HG03066 (cell line): ENCODE measurements around the gene ACTRT2.

Experiments used
- ATAC-seq: cut with Tn5 transposase; IDR thresholded peaks from one replicate; pipeline ENCODE4 v1.9.1; 2021; ENCODE audit warnings: low read depth; ENCODE audit not compliant: unreplicated experiment

Gene ACTRT2

DNA sequence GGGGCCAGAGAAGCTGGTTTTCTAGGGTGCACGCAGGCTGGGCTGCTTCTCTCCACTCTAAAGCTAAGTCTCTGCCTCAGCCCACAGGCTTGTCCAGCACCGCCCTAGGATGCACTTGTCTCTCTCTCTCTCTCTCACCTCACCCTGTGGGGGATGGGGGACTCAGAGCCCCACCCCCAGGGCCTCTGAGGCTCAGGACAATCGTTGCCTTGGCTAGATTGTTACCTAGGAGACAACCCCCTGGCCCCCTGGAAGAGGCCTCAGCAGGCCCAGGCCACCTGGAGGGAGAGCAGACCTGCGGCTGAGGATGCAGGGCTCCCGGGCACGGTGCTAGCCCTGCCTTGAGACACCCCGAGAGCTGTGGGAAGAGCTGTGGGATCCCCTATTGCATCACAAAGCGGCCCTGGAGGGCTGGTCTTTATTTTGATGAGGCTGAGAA, at the start of gene ACTRT2:
TSS of gene ACTRT2 (plus strand) at position 235 of the 439 bp plus-strand sequence. CDS start 220 bp downstream, outside the sequence.
- no peak for ATAC-seq

DNA sequence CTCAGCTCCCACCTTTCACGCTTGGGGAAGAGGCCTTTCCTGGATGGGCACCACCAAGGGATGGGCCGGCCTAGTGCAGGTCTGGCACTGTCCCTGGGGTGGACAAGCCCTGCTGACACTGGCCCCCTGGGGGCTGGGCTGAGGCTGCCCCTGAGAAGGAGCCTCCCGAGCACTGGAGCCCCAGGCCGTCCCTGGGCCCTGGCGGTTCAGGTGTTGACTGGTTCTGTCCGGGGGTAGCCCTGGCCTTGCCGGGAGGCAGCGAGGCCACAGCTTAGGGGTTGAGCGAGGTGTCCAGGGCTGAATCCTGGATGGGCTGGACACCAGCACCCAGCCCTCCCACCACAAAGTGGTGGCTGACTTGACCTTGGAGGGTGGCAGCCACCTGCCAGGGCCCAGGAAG, 49.7 kb upstream of the ACTRT2 start:
- ATAC-seq = no peak

DNA sequence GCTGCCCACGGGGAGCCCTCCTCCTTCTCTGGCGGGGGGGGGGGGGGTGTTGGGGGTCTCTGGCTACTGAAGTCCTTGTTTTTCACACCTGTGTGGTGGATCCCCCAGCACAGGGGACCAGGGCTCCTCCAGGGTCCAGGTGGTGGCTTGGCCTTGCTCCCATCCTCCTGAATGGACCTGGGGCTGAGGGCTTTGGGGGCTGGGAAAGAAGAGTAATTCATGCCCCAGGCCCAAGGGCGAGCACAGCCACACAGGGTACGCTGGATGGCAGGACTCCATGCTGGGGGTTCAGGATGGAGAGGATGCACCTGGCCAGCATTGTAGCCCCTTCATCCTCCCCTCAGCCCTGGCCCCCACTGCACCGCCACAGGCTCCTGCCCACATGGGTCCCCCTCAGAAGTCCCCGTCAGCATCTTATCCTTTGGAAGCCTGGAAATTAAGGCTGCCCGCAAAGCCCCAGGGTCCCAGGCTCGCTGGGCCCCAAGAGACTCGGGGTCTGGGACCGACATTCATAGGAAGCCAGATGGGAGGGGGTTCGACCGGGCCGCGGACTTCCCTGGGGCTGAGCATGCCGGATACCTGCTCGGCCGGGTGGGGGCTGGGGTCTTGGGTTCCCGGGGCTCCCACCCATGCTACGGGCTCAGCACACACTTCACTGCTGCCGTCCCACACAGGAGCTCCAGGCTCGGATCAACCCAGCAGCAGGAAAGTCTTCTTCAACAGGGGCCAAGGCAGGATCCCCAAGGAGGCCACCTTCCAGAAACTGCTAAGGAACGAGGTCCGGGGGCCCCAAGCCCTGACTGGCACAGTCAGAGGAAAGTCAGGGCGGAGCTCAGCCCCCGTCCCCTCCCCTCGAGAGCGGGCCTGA, 49.0 kb upstream of the ACTRT2 start:
- ATAC-seq = no peak

DNA sequence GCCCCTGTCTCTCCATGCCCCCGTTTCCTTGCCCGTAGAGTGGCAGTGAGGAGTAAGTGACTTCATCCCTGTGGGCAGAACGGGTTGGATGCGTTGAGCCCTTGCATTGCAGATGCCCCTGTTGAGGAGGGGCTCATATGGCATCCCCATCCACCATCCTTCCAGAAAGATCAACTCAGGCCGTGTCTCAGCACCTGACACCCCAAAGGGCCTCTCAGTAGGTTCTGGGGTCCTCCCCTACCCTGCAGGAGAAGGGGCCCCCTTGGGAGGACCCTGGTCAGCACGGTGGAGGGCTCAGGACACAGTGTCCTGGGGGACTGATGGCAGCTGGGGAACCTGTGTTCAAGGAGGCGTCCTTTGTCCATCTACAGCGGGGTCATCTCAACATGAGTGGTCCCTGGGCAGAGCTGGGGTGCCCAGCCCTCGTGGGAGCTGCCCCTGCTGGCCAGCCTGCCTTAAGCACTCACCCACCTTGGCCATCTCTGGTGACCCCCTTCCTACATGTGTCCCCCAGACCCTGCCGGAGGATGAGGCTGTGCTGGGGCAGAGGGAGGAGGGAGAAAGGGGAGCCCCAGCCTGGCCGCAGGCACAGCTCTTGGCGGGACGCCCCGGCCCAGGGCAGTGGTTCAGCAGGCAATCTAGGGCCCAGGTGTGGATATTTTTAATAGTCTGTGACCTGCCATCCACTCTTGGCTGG, 48.2 kb upstream of the ACTRT2 start:
- ATAC-seq = no peak

DNA sequence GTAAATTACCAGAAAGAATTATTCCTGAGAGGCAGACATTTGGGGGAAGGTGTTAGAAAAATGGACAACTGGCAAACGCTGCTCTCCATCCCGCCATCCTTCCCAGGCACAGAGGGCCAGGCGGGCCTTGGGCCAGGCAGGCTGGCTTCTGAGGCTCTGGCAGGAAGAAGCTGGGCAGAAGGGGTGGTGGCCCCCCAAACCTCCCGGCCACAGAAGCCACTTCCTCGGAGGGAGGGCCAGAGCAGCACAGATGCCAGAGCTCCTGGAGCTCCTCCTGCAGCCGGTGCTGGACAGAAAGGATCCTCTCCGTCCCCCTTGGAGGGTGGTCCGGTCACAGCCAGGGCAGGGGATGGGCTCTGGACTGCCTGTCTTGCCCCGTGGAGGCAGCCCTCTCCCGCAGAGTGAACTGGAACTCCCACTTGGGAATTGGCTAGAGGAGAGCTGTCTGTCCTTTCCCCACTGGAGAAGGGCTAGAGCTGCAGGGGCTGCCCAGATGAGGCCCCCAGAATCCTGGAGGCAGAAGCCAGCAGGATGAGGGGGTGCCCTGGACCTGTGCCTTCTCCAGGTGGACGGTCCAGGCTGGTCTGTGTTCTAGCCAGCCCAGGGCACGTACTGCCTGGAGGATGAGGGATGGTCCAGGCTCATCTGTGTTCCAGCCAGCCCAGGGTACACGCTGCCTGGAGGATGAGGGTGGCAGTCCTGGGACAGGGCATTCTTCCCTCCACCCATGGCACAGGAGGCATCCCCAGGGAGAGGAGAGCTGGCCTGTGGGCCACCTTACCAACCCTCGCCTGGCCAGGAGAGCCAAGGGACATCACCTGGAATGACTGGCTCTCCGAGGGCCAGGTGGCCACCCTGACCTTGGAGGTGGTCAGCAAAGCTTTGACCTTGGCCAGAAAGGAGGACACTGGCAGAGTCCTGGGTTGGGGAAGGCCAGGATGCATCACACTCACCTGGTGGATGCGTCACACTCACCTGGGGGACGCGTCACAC, 47.4 kb upstream of the ACTRT2 start:
- ATAC-seq = no peak

DNA sequence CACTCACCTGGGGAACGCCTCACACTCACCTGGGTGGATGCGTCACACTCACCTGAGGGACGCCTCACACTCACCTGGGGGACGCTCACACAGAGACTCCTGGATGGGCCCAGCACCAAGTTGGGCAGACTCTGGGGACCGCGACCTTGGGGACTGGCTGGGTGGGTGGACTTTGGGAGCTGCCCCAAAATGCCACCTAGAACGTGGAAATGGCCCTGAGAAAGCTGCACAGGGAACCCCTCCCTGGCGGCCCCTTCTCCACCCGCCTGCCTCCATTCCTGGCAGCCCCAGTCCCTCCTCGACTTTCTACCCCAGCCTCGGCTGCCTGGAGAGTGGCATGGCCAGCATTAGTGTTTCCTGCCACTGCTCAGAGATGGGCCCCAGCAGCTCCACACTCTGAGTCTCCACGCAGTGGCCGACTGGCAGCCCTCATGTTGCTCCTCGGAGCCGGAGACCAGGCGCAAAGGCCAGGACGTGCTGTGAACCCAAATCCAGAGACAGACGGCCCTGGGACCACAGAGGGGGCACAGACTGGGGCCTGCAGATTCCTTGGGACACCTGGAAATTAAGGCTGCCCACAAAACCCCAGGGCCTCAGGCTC, 46.5 kb upstream of the ACTRT2 start:
- no peak for ATAC-seq

DNA sequence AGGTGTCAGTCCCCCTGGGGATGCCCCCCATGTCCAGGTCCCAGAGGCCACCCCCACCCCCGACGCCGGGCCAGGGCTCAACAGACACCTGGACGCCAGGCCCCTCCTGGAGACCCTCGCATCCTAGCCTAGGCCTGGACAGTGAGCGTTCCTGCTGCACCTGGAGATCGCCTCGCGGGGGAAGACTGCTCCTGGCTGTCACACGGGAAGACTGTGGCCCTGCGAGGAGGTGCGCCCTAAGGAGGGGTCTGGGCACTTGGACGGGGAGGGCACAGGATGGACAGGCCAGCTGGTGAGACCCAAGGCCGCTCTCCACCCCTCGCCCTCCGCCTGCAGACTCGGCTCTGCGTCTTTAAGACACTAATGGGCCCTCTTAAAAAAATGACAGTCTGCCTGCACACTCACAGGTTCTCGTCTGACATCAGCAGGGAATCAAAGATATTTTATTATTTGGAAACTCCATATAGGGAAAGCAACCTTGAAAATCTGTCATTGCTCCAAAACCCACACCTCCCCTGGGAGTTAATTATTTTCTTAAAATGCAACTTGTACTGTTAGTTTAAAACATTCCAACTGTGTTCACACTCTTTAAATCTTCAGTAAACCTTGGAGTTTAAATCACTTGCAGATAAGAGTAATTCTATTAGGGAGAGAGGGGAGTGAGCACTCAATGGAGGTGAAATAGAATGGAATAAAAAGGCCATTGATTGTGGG, 45.6 kb upstream of the ACTRT2 start:
- ATAC-seq = no peak

DNA sequence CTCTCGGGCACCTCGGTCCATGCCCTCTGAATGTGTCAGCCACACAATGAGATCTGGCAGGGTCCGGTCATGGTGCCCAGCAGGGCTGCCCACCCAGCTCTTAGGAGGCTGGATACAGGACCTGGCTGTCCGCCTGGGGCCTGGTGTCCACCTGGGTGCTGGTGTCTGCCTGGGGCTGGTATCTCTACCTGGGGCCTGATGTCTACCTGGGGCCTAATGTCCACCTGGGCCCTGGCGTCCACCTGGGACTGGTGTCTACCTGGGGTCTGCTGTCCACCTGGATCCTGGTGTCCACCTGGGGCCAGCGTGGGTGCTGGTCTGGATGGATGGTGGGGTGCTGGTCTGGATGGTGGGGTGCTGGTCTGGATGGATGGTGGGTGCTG, 45.1 kb upstream of the ACTRT2 start:
- no peak for ATAC-seq

DNA sequence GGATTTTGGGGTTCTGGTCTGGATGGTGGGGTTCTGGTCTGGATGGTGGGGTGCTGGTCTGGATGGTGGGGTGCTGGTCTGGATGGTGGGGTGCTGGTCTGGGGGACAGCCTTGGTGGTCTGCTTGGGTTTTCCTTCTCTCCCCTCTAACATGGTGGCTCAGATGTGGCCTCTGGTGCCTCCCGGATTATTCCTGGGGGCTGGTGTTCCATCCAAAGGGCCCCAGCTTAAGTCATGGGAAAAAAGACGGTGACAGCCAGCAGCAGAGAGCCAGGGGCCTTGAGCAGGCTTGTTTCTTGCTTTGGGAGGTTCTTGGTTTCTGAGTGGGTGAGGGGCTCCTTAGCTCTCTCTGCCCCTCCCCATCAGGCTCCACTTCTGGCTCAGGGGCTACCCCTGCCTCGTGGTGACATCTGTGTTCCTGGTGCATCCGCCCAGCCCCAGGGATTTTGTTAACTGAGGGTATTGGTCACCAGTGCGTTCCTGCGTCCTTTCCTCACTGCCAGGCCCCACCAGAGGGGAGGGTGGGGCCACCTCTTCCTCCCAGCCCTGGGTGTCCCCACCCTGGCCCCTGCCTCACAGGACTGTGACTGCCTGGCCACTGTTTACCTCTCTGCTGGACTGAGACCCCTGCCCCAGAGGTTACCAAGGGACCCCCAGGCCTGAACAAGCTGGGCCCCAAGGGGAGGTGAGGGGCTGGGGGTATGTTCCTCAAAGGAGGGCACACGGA, 43.2 kb upstream of the ACTRT2 start:
- ATAC-seq = no peak

DNA sequence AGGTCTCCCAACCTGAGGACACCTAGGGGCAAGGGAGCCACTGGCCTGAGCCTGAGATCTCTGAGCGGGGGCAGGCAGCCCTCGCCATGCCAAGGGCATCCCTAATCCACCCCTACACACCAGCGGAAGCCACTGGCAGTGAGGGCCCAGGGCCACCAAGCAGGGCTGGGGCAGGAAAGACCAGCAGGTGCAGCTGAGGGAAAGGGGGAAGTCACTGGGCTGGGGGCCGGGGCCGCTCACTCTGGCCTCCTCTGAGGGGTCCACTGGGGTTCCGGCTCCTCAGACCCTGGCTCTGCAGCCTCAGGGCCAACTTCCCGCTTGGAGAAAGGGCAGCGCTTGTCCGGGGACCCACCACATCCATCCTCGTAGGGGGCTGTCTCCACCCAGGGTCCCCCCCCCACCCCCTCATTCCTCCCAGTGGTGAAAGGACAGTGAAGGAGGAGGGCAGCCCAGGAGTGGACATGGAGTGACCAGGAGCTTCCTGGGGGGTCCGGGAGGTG, 42.5 kb upstream of the ACTRT2 start:
- ATAC-seq = no peak

DNA sequence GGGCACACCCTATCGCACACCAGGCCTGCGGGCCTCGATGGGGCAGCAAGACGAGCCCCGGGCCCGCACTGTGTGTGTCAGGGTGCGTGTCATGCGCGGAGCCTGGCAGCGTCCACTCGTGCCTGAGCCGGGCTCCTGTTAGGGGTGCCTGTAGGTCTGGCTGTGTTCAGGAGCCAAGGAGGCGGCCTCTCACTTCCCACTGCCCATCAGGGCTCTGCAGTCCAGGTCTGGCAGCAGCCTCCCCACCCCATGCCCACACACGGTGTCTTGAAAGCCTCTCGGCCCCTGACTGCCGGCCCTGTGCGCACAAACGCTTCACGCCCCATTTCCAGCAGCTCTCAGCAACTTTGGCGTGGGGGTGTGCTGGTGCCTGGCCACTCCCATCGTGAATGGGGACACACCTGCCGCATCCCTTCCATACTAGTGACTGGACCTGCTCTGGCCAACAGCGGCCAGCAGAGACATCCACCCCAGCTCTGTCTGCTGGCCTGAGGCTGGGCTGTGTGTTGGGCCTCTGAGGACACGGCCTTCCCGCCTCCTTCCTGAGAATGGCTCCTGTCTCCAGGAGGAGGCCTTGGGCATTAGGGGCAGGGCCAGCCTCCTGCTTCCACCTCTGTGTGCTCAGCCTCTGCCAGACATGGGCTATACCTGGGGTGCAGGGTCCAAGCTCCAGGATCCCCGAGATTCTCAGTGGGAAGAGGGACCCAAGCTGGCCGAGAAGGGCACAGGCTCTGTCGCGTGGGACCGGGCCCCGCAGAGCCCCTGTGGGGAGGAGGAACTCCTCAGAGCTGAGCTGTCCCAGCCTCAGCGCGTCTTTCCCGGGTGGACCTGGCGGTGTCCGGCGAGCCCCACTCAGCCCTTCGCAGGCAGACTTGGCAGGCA, 41.8 kb upstream of the ACTRT2 start:
- no peak for ATAC-seq

DNA sequence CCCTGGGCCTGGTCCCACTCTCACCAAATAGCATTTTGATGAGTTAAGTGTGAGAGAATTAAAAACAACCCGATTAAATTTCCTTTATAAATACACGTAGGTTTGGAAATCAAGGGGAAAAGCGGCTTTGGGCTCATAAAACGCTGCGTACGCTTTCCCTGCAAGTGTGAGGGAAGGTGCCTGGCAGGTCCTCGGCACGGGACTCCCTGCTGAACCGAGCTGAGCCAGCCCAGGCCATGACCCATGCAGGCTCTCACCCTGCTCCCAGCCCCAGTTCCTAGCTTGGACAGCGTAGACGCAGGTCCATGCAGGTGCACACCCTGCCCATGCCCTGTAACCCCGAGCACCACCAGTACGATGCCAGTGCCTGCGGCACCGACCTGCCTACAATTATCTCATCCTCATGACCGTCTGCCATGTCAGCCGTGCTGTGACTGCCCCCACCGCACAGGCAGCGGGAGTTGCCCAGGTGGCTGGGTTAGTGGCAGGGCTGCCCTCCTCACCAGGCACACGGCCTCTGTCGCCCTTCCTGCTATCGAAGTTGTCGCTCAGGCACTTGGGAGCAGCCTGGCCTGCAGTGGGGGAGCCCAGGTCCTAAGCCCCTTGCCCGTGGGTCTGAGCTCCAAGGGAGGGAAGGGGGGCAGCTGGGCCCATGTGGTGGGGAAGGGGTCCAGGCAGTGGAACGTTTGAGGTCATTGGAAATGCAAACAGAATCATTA, 41.0 kb upstream of the ACTRT2 start:
- ATAC-seq = no peak

DNA sequence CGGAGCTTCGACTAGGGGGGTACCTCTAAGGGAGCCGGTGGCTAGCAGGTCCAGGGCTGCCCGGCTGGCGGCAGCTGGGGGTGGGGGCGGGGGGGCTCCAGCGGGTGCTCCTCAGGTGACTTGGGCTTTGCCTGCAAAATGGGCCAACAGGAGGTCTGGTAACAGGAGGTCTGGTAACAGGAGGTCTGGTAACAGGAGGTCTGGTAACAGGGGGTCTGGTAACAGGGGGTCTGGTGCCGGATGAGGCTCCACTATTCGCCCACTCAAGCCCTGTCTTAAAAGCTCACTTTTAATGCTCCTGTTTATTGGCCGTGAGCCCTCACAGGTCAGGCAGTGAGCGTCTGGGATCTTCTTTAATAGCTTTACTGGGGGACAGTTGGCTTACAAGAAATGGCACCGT, 40.4 kb upstream of the ACTRT2 start:
- no peak for ATAC-seq

DNA sequence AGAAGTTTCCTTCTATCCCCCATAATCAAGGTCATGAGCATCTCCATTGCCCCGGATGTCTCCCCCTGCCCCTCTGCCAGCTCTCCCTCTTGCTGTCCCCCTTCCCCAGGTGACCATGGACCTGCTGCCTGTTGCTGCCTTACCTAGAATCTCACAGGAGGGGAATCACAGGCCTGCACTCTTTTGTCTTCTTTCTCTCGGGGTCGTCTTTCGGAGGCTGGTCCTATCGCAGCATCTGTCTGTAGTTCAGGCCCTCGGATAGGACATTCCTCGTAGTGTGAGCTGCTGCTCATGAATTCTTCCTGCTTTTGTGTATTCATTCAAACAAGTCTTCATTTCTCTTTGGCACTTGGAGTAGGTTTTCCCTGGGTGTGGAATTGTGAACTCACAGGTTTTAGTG, 39.9 kb upstream of the ACTRT2 start:
- no peak for ATAC-seq

DNA sequence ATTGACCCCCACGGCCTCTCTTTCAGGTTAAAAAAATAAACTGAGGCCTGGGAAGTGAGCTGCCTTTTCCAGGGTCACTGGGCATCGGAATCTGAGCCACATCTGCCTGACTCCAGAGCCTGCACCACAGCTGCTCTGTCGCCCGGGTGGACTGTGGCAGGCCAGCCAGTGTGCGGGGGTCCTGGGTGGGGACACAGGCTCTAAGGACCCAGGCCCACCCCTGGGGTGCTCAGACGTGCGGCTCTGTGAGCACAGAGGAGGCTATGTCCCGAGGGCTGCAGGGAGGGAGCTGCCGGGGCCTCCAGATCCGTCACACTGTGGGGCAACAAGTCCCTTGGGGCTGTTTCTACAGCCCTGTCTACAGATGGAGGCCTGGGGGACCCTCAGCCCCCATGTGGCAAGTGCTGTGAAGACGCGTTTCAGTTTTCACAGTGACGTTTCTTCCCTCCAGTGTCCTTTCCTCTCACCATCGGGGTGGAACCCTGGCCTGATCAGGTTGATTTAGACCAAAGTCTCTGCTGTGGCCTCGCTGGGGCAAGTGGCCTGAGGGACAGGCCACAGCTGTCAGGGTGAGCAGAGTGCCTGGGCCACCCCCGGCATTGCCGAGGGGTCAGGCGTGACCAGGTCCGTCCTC, 39.2 kb upstream of the ACTRT2 start:
- no peak for ATAC-seq

DNA sequence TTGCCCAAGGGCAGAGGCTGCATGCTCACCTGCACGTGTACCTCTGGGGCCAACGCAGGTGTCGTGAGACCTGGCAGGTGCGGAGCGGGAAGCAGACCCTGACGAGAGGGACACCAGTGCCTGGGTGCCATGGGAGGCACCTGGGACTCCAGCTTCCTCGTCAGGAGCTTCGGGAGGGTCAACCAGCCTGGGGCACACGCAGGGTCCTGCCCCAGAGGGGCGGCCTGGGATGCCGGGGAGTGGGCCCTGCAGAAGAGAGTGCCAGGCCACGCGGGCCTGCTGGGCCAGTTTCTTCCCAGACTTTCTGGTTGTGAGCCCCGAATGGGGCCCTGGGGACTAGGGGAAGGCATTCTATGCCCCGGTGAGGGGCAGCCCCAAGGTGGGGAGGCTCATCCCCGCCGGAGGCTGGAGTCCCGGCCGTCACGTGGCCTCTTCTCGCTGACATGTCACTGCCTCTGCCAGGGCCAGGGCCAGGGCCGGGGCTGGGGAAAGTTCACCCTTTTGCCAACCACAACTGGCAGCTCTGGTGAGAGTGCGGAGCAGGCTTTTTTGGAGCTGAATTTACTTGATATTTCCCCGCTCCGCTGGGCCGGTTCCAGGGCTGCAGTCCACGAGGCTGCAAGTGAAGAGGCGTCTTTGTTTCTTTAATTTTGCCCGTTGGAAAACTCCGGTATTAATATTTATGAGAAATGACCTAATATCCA, 38.5 kb upstream of the ACTRT2 start:
- no peak for ATAC-seq
